HUES64 (cell line): ENCODE measurements around the gene CTRB2.
"Not testable (repeated sequence)": the region's sequence is repeated elsewhere in the genome, so short reads cannot be mapped to it uniquely, and the experiment has no call there.

ENCODE experiments used
- H3K27ac ChIP-seq: 2 replicates; pipeline ENCODE4 v1.7.0; 2013; ENCODE audit warnings: low read depth, low read length, inconsistent platforms
- H3K27me3 ChIP-seq: 2 replicates; pipeline ENCODE4 v1.6.1; 2013; ENCODE audit warnings: mild to moderate bottlenecking, low read length; ENCODE audit not compliant: insufficient read depth
- H3K36me3 ChIP-seq: 2 replicates; pipeline ENCODE4 v1.6.1; 2013; ENCODE audit warnings: mild to moderate bottlenecking, low read length; ENCODE audit not compliant: insufficient read depth
- H3K4me1 ChIP-seq: 2 replicates; pipeline ENCODE4 v1.6.1; 2013; ENCODE audit warnings: mild to moderate bottlenecking, low read length, moderate library complexity; ENCODE audit not compliant: insufficient read depth
- H3K4me3 ChIP-seq: 2 replicates; pipeline ENCODE4 v1.5.1; 2013; ENCODE audit warnings: mild to moderate bottlenecking, low read length, moderate library complexity
- H3K9ac ChIP-seq: 2 replicates; pipeline ENCODE4 v1.6.1; 2013; ENCODE audit warnings: mild to moderate bottlenecking, low read depth, low read length
- H3K9me3 ChIP-seq: 2 replicates; pipeline ENCODE4 v1.6.1; 2013; ENCODE audit warnings: low read depth, low read length; ENCODE audit not compliant: insufficient read depth
- WGBS: fragments of 150-250, 120-280 bp; methylation state at CpG from one replicate; pipeline ENCODE4 v1.1.7; 2013; ENCODE audit warnings: missing lambda C conversion rate; 5-methylcytosine and 5-hydroxymethylcytosine counted together

Gene CTRB2

DNA sequence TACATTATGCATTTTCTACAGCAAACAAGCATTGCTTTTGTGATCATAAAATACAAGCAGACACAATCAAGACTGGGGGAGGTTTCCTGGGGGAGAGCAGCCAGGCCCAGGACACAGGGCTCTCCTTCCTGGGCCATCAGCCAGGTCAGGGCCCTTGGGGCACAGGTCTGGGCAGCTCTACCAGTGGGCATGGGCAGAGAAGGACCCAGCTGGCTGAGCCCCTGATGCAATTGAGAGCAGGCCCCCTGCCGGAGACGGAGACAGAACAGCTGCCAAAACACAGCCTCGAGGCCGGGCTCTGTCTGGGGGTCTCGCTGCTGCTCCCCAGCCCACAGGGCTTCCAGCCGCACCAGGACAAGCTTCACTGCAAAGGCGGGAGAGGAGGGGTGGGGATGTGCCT lies 33.7 kb upstream of the CTRB2 start:
- Histone ChIP-seq H3K4me1 (peaks cover 21% of the 10 kb centered on the region), H3K36me3 (peaks cover 56% of the 10 kb centered on the region)
- not testable (repeated sequence) for H3K9me3 ChIP-seq, H3K9ac ChIP-seq, H3K27ac ChIP-seq, H3K4me3 ChIP-seq, H3K27me3 ChIP-seq
- WGBS = 96% methylated on average over 7 of the region's 7 CpGs

DNA sequence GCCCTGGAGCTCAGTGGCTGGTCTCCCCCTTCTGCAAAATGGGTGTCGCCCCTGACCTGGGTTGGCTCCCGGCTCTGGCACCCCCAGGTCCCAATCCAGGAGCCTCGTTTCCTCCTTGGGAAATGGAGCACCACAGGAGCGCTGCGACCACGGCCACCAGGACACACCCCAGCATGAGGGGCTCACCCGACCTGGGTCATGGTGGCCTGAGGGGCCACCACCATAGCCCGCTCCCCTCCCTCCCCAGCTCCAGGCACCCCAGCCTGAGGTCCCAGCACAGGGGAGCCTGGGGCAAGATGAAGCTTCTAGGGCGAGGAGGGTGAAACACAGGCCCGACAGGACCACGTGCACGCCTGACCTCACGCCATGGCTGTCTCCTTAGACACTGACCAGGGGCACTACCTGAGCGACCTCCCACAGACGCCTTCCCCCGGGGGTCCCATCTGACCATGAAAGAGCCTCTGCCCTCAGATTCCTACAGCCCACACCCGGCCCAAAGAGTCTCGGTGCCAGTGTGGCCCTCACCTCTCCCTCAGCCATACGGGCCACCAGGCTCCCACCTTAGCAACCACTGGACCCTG lies 32.7 kb upstream of the CTRB2 start:
- Histone ChIP-seq H3K36me3 (peaks cover 65% of the 10 kb centered on the region), H3K27ac (peak overlapping the region; percentile 71; the same call in 1 of the 2 replicates), H3K27me3 (no peaks in the 10 kb centered on the region), H3K9ac (0 out of 2 replicates have a peak overlapping the region, but pooled peaks have one; percentile 46), H3K4me3 (no peak overlapping the region), H3K9me3 (no peaks in the 10 kb centered on the region), H3K4me1 (peaks cover 10% of the 10 kb centered on the region)
- WGBS = 93% methylated on average over 19 of the region's 19 CpGs

DNA sequence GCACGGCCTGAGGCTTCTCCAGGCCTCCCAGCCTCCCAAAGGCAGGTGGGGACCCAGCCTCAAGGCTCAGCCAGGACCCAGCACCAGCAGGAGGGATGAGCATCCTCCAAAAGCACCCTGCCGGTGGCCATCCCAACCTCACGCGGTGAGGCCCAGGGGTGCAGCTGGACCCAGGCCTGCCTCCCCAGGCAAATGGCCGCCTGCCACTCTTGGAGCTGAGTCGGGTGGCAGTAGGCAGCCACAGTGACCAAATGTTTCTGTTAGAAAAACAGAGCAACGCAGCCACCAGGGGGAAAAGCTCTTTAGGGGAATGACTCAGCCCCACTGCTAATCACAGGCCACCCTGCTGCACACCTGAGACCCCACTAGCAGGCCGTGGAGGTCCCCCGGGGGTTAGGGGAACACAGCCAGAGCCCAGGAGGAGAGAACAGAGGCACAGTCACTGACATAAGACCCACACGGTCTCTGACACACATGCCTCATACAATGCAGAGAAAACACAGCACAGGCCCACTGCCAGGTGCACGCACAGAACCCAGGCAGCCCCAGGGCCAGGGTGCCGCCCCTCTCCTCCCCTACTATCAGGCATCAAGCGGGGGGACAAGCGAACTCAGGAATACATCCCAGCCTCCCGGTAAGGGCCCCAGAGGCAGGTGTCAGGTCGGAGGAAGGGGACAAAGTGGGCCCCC lies 32.0 kb upstream of the CTRB2 start:
- H3K9ac ChIP-seq = 0 out of 2 replicates have a peak overlapping the region, but pooled peaks have one; percentile 46
- no peaks in the 10 kb centered on the region for H3K9me3 ChIP-seq
- H3K36me3 ChIP-seq = peaks cover 68% of the 10 kb centered on the region
- H3K27ac ChIP-seq = peak overlapping the region; percentile 71
- no peak overlapping the region for H3K4me3 ChIP-seq
- 87% methylated on average over 16 of the region's 16 CpGs for WGBS
- H3K27me3 ChIP-seq = no peaks in the 10 kb centered on the region
- peaks cover 5% of the 10 kb centered on the region; the same call in 1 of the 2 replicates for H3K4me1 ChIP-seq

DNA sequence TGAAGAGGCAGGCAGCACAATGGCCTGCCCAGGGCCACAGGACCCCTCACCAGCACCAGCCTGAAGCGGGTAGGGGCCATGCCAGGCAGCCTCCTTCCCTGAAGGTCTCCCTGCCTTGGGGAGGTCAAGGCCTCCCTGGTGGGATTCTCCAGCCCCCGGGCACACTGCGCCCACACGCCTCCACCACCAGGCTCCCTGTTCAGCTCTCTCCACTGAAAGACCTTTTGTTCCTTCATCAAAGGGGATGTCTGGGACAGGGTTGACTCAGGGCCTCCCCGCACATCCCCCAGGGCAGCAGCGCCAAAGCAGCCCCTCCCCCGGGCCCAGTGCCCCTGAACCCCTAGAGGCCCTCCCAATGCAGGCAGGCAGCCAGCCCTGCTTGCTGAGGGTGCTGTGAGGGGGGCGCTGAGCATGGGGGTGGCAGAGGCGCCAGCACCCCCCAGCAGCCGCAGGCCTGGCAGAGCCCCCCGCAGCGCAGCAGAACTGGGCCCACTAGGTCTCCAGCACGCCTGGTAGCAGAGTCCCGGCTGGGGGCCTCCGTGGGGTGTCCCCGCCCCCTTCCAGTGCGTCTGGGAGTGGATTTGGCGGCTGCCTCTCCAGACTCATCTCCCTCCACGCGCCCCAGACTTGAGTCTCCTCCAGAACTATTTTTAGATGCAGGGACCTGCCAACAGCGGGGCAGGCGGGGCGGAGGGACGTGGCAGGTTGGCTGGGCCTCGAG lies 31.3 kb upstream of the CTRB2 start:
- Histone ChIP-seq H3K4me1 (peaks cover 4% of the 10 kb centered on the region; the same call in 1 of the 2 replicates), H3K4me3 (no peak overlapping the region), H3K9me3 (no peaks in the 10 kb centered on the region), H3K27me3 (no peaks in the 10 kb centered on the region), H3K9ac (0 out of 2 replicates have a peak overlapping the region, but pooled peaks have one; percentile 46), H3K27ac (peak overlapping the region; percentile 71), H3K36me3 (peaks cover 73% of the 10 kb centered on the region)
- WGBS = 87% methylated on average over 25 of the region's 25 CpGs

DNA sequence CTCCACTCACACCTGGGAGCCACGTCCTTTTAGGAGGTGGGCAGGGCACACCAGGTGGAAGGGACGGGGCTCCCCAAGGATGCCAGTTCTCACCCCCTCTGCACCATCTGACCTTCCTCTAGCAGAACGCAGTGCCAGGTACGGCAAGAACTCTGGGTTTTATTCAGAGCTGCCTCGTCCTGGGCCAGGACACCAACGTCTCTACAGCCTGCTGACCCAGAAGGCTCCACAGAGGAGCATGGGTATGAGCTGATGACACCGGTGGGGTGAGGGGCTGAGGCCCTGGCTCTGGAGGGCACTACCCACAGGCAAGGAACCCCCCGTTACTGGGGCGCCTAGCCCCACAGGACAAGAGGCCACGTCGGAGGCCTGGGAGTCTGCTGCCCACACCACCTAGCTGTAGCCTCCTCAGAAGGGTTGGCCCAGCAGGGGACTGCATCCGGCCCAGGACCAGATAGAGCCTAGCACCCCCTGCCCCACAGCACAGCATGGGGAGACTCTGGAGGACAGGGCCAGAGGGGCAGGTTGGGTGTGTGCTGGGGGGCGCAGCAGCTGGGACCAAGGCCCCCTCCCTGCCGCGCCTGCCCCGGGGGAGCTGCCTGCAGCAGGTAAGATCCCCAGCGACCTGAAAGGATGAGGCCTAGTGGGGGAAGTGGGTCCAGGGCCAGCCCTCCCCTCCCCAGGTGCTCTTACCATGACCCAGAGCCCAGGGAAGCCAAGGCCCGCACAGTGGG lies 30.6 kb upstream of the CTRB2 start:
- Histone ChIP-seq H3K9me3 (no peaks in the 10 kb centered on the region), H3K36me3 (peaks cover 75% of the 10 kb centered on the region), H3K4me1 (peaks cover 4% of the 10 kb centered on the region; the same call in 1 of the 2 replicates), H3K9ac (0 out of 2 replicates have a peak overlapping the region, but pooled peaks have one; percentile 19), H3K27me3 (no peaks in the 10 kb centered on the region), H3K4me3 (no peak overlapping the region), H3K27ac (peak overlapping the region; percentile 71; the same call in 1 of the 2 replicates)
- 93% methylated on average over 18 of the region's 18 CpGs for WGBS

DNA sequence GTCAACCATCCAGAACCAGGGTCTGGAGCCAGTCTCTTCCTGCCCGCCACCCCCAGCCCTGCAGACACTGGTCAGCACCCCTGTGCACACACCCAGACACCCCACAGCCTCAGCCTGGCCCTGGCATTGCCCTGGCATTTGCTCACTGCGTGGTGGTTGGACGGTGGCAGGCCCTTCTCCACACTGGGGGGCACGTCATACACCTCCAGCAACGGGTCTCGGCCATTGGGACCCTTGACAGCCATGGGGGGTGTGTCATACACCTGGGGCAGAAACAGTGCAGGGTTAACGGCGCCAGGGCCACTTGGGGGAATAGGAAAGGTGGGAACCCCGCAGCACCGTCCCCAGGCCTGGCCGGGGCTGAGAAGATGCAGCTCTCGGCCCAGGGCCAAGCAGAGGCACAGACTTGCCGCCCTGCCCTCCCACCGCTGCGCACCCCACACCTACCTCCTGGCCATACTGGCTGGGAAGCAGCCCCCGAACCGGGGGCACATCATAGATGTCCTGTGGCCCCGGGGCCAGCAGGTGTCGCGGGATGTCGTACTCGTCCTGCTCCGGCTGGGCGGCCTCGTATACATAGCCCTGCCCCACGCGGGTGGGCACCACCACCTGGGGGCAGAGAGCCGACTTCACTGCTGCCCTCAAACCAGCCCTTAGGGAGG lies 29.9 kb upstream of the CTRB2 start:
- H3K4me1 ChIP-seq = peaks cover 4% of the 10 kb centered on the region; the same call in 1 of the 2 replicates
- peaks cover 71% of the 10 kb centered on the region for H3K36me3 ChIP-seq
- no peak overlapping the region for H3K4me3 ChIP-seq
- no peak overlapping the region for H3K9ac ChIP-seq
- H3K9me3 ChIP-seq = no peaks in the 10 kb centered on the region
- WGBS = 96% methylated on average over 28 of the region's 28 CpGs
- H3K27me3 ChIP-seq = no peaks in the 10 kb centered on the region
- H3K27ac ChIP-seq = no peak overlapping the region

DNA sequence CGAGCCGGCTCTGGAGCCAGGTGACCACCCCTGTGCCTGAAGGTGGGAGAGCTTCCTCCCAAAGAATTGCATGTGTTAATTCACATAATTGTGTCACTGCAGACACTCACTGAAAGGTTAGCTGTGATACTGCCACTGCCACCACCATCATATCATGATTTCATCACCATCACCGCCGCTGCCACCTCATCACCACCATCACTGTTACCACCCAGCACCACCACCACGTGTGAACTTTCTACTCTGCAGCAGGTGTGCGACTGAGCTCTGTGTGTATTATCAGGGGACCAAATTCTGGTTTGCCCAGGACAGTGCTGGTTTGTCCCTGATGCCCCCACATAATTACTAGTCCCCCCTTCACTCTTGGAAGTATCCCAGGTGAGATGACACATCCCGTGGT lies 29.3 kb upstream of the CTRB2 start:
- Histone ChIP-seq H3K4me3 (no peak overlapping the region), H3K27me3 (no peaks in the 10 kb centered on the region), H3K9ac (no peak overlapping the region), H3K36me3 (peaks cover 70% of the 10 kb centered on the region), H3K9me3 (no peaks in the 10 kb centered on the region), H3K27ac (no peak overlapping the region), H3K4me1 (peaks cover 4% of the 10 kb centered on the region; the same call in 1 of the 2 replicates)
- WGBS = 91% methylated on average over 7 of the region's 7 CpGs

DNA sequence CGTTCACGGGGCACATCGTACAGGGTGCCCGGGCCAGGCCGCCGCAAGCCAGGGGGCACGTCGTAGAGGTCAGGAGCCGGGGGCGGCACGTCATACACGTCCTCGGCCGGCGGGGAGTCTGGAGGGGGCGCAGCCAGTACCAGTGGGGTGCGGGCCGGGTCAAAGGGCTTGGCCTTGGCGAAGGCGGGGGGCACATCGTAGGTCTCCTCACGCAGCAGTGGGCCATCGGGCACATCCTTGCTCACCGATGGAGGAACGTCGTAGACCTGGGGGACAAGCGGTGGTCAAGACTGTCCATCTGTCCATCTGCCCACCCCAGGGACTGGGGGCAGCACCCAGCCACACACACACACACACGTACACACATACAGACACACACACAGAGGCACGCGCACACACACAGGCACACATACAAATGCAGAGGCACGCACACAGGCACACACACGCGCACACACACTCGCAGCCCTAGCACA lies 28.8 kb upstream of the CTRB2 start:
- H3K27me3 ChIP-seq = no peaks in the 10 kb centered on the region
- peaks cover 4% of the 10 kb centered on the region; the same call in 1 of the 2 replicates for H3K4me1 ChIP-seq
- H3K36me3 ChIP-seq = peaks cover 69% of the 10 kb centered on the region
- H3K9me3 ChIP-seq = no peaks in the 10 kb centered on the region
- no peak overlapping the region for H3K9ac ChIP-seq
- 96% methylated on average over 34 of the region's 34 CpGs for WGBS
- H3K27ac ChIP-seq = no peak overlapping the region
- H3K4me3 ChIP-seq = no peak overlapping the region

DNA sequence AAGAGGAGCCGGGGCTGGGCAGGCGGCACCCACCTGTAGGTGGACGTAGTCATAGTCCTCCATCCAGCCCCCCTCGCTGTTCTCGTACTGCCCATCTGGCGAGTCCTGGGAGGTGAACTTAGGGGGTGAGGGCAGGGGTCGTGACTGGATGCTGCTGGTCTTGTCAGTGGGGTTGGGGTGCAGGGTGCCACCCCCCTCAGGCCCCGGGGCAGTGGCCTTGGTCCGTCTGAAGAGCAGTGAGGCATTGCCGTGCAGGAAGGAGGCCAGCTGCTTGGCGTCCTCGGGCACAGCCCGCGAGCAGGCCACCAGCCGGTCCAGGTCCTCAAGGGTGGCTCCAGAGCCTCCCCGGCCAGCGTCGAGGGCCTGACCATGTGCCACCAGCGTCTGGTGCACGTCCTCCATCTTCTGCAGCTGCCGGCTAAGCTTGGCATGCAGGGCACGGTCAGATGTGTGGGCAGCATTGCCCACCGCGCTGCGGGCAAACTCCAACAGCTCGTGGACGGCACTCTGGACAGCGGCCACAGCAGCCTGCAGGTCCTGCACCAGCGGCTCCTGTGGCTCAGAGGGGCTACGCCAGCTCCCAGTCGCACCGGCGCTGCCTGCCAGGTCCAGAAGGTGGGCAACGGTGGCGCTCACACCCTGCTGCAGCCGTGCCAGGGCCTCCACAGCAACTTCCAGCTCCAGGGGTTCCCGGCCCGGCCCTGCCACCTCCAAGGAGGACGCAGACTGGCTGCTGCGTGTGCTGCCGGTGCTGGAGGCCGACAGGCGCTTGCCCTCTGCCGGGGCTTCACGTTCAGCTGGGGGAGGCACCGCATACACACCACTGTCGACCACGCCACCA lies 28.1 kb upstream of the CTRB2 start:
- Histone ChIP-seq H3K27me3 (no peaks in the 10 kb centered on the region), H3K4me3 (no peak overlapping the region), H3K9me3 (no peaks in the 10 kb centered on the region), H3K36me3 (peaks cover 70% of the 10 kb centered on the region), H3K4me1 (peaks cover 4% of the 10 kb centered on the region; the same call in 1 of the 2 replicates), H3K27ac (0 out of 2 replicates have a peak overlapping the region, but pooled peaks have one; percentile 13), H3K9ac (no peak overlapping the region)
- WGBS = 96% methylated on average over 48 of the region's 48 CpGs

DNA sequence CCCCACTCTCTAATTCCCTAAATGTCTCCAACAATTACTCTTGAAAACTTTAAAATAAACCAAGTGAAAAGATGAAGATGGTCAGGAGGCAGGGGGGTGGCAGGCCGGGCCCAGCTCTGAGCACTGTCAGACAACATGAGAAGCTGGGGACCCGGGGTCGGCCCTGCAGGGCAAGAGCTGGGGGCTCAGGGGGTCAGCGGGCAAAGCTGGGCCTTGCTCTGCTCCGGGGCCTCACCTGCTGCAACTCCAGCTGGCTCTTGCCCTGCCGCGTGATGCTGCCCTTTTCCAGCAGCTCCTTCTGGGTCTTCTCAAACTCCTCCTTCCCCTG lies 26.6 kb upstream of the CTRB2 start:
- Histone ChIP-seq H3K27me3 (no peaks in the 10 kb centered on the region), H3K9ac (no peak overlapping the region), H3K4me3 (no peak overlapping the region), H3K4me1 (no peaks in the 10 kb centered on the region), H3K36me3 (peaks cover 75% of the 10 kb centered on the region), H3K9me3 (no peaks in the 10 kb centered on the region), H3K27ac (no peak overlapping the region)
- WGBS = 87% methylated on average over 7 of the region's 7 CpGs
